RWPE2 (cell line): Measurements from ENCODE around the gene RAF1.
"Not testable (repeated sequence)": the region's sequence is repeated elsewhere in the genome, so short reads cannot be mapped to it uniquely, and the experiment has no call there.

ENCODE experiments used
- ATAC-seq: fragments of 200-7000 bp; cut with Tn5 transposase; 3 replicates; pipeline ENCODE4 v1.9.1; 2021; ENCODE audit warnings: low read depth
- DNase-seq: peaks from one replicate; pipeline ENCODE4 v3.0.0-alpha.2; 2020; ENCODE audit warnings: low spot score
- H3K27ac ChIP-seq: fragments of 450-650 bp; 2 replicates; pipeline ENCODE4 v1.5.1; 2017; ENCODE audit warnings: mild to moderate bottlenecking; ENCODE audit not compliant: poor library complexity, severe bottlenecking
- H3K27me3 ChIP-seq: fragments of 250-450 bp; sonication (Bioruptor Pico); 2 replicates; pipeline ENCODE4 v1.5.1; 2021; ENCODE audit warnings: mild to moderate bottlenecking, moderate library complexity; ENCODE audit not compliant: insufficient read depth, poor library complexity, severe bottlenecking
- H3K36me3 ChIP-seq: fragments of 250-450 bp; sonication (Bioruptor Pico); 2 replicates; pipeline ENCODE4 v1.5.1; 2020; ENCODE audit warnings: low read depth, mild to moderate bottlenecking, moderate library complexity
- H3K4me1 ChIP-seq: fragments of 250-450 bp; sonication (Bioruptor Pico); 2 replicates; pipeline ENCODE4 v1.5.1; 2021; ENCODE audit warnings: mild to moderate bottlenecking, moderate library complexity; ENCODE audit not compliant: insufficient read depth, poor library complexity, severe bottlenecking
- H3K4me3 ChIP-seq: fragments of 250-450 bp; sonication (Bioruptor Pico); 2 replicates; pipeline ENCODE4 v1.5.1; 2021; ENCODE audit warnings: mild to moderate bottlenecking, moderate library complexity; ENCODE audit not compliant: severe bottlenecking
- H3K9me3 ChIP-seq: fragments of 250-450 bp; sonication (Bioruptor Pico); 2 replicates; pipeline ENCODE4 v1.5.1; 2021; ENCODE audit warnings: mild to moderate bottlenecking, moderate library complexity; ENCODE audit not compliant: severe bottlenecking
- CTCF ChIP-seq: fragments of 450-650 bp; IDR thresholded peaks from one replicate; pipeline ENCODE4 v1.5.1; 2017; ENCODE audit warnings: mild to moderate bottlenecking, moderate library complexity; ENCODE audit not compliant: poor library complexity, severe bottlenecking

Gene RAF1

GRCh38 chr3:12545473-12545791 is 118.5 kb downstream of the RAF1 start, which contains the start of gene MKRN2OS:
Gene MKRN2OS, minus strand, starts transcription at chr3:12545499. Its CDS starts 35 bp downstream, at chr3:12545464.
- ATAC-seq, result peak; percentile 99
- H3K27me3 ChIP-seq, result no peaks in the 10 kb centered on the region
- no peaks in the 10 kb centered on the region for H3K9me3 ChIP-seq
- no peaks in the 10 kb centered on the region for H3K36me3 ChIP-seq
- peak; percentile 77 for DNase-seq
- no peaks in the 10 kb centered on the region for H3K4me1 ChIP-seq
- H3K4me3 ChIP-seq, result peak within 1 kb of the TSS; percentile 25
- no peak for TF ChIP-seq CTCF
- peak within 1 kb of the TSS; percentile 12 for H3K27ac ChIP-seq

- Histone ChIP-seq H3K9me3 (no peaks in the 10 kb centered on the region), H3K27me3 (no peaks in the 10 kb centered on the region), H3K27ac (peak overlapping the region; percentile 12), H3K4me1 (no peaks in the 10 kb centered on the region), H3K36me3 (0 out of 2 replicates have a peak, but pooled peaks cover 2% of the 10 kb centered on the region), H3K4me3 (peak overlapping the region; percentile 25)
- DNase-seq (no peak), ATAC-seq (no peak)
- no peak for TF ChIP-seq CTCF
Observed at GRCh38 chr3:12544652-12545472, 119.1 kb downstream of the RAF1 start.

GRCh38 chr3:12543497-12543896 is 120.4 kb downstream of the RAF1 start:
- not testable (repeated sequence) for H3K36me3 ChIP-seq, H3K4me3 ChIP-seq, H3K9me3 ChIP-seq, H3K27me3 ChIP-seq, ATAC-seq, H3K4me1 ChIP-seq, DNase-seq, H3K27ac ChIP-seq

- H3K36me3 ChIP-seq, result 0 out of 2 replicates have a peak, but pooled peaks cover 6% of the 10 kb centered on the region
- H3K4me1 ChIP-seq, result no peaks in the 10 kb centered on the region
- no peak for DNase-seq
- H3K9me3 ChIP-seq, result no peaks in the 10 kb centered on the region
- H3K27ac ChIP-seq, result no peak overlapping the region
- no peak overlapping the region for H3K4me3 ChIP-seq
- peak; percentile 22 for TF ChIP-seq CTCF
- ATAC-seq, result no peak
- no peaks in the 10 kb centered on the region for H3K27me3 ChIP-seq
Observed at GRCh38 chr3:12541625-12542024, 122.3 kb downstream of the RAF1 start.

GRCh38 chr3:12536423-12536822 is 127.5 kb downstream of the RAF1 start:
- DNase-seq (no peak), ATAC-seq (no peak)
- no peak overlapping the region for H3K27ac ChIP-seq
- no peaks in the 10 kb centered on the region for H3K4me1 ChIP-seq
- peak; percentile 38 for TF ChIP-seq CTCF
- H3K4me3 ChIP-seq, result no peak overlapping the region
- H3K9me3 ChIP-seq, result no peaks in the 10 kb centered on the region
- H3K27me3 ChIP-seq, result no peaks in the 10 kb centered on the region
- H3K36me3 ChIP-seq, result peaks cover 16% of the 10 kb centered on the region
